ENCODE results near the gene TEAD1.

TEAD1 gene

DNA sequence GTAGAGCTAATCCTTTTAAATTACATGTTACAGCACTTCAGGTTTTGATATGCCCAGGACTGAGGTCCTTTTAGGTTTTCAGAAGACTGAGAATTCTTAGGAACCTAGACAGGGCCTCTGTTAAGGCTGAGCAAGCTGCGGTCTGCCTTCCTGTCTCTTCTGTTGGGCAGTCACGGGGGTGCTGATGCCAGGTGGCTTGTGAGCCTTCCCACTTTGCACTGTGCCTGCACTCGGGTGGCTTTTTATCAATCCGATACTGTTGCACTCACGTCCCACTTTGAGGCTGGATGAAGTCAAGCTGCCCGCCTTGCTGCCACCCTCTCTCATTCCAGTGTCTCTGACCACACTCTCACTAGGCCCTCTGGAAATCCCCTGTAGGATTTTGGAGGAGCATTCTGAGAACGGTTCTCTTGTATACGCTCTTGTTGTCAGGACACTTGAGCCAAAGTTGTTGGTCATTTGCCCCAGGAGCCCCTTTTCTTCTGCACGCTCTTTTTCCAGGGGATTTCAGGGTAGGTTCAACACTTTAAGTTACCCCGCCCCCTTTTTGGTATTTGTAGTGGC is 141.8 kb downstream of the TEAD1 start:
- peaks cover 18% of the 10 kb centered on the region for H3K27me3 Mint-ChIP-seq
- intact Hi-C loops (cut with micrococcal nuclease) = no loop called here
- no peaks in the 10 kb centered on the region for H3K9me3 Mint-ChIP-seq
- H3K27ac Mint-ChIP-seq = no peak overlapping the region
- no peaks in the 10 kb centered on the region for H3K36me3 Mint-ChIP-seq (ENCODE audit: low read depth)
- no peaks in the 10 kb centered on the region for H3K4me1 Mint-ChIP-seq (ENCODE audit: low read depth)
- H3K4me3 Mint-ChIP-seq = no peak overlapping the region

DNA sequence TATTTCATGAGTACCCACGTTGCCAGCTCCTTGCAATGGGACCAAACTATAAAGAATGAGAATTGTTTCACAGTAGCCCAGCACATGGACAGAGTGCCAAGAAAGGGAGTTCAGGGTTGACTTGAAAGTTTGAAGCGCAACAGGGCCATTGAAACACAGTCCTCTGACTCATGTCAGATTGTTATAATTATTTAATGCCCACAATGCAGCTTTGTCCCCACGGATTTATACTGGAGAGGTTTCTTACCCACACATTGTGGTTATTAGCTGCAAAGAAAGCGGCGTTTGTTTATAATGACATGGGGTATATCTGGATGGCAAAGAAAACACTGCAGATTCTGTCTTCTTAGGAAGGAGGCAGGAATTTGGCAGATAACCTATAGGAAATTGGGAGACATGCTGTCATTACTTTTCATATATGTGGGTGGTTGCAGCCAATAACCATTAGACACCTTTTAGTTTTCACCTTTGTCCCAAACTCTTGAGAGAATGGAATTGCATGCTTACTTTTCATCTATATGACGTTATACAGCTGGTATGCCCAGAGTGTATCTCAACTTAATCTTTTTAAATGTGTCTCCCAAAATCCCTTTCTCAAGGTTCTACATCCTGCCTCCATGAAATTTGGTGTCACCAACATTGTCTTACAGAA is 143.6 kb downstream of the TEAD1 start:
- Mint-ChIP-seq H3K27ac (no peak overlapping the region), H3K27me3 (peaks cover 16% of the 10 kb centered on the region), H3K4me1 (ENCODE audit: low read depth) (no peaks in the 10 kb centered on the region), H3K9me3 (no peaks in the 10 kb centered on the region), H3K36me3 (ENCODE audit: low read depth) (no peaks in the 10 kb centered on the region), H3K4me3 (no peak overlapping the region)
- intact Hi-C loops (cut with micrococcal nuclease) = no loop called here

GRCh38 chr11:12818333-12819015 is 144.3 kb downstream of the TEAD1 start:
- H3K4me3 Mint-ChIP-seq = no peak overlapping the region
- H3K36me3 Mint-ChIP-seq (ENCODE audit: low read depth) = no peaks in the 10 kb centered on the region
- intact Hi-C loops (cut with micrococcal nuclease) = no loop called here
- H3K4me1 Mint-ChIP-seq (ENCODE audit: low read depth) = no peaks in the 10 kb centered on the region
- H3K27ac Mint-ChIP-seq = no peak overlapping the region
- no peaks in the 10 kb centered on the region for H3K9me3 Mint-ChIP-seq
- peaks cover 16% of the 10 kb centered on the region for H3K27me3 Mint-ChIP-seq

- H3K27me3 Mint-ChIP-seq = peaks cover 14% of the 10 kb centered on the region
These were observed 148.3 kb downstream of the TEAD1 start for GRCh38 chr11:12822392-12823022.

DNA sequence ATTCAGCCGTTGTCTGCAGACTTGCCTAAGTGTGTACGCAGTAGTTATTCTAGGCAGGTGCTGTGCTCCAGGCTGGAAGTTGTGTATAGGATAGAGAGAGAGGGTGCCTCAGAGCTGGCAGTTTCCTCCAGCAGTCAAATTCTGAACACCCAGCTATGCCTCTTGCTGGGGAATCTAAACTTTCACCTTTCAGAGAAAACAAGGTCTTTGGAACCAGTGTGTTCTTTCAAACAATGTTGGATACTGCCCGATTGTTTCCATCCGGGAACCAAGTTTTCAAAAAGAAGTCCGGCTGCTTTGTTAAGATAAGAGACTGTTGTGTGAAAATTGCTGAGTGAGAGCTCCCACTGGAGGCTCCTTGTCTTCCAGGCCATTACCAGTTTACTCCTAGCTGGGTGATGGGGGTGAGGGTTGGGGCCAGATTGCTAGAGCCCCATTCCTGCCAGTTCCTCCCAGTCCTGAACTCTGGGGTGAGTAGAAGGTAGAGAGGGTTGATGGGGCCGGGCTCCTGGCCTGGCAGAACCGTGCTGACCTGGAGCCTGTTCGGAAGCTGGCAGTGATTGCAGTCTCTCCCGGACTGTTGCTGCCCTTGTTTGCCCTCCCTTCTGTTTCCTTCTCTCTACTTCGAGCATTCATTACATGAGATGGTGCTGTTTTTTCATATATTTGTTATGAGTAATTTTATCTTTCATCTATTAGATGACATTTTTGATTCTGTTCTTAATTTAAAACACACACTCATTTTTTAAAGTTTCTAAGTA is 150.2 kb downstream of the TEAD1 start:
- H3K4me1 Mint-ChIP-seq (ENCODE audit: low read depth) = no peaks in the 10 kb centered on the region
- intact Hi-C loops (cut with micrococcal nuclease) = no loop called here
- peaks cover 32% of the 10 kb centered on the region for H3K27me3 Mint-ChIP-seq
- H3K27ac Mint-ChIP-seq = no peak overlapping the region
- H3K4me3 Mint-ChIP-seq = no peak overlapping the region
- no peaks in the 10 kb centered on the region for H3K9me3 Mint-ChIP-seq
- H3K36me3 Mint-ChIP-seq (ENCODE audit: low read depth) = no peaks in the 10 kb centered on the region

More at GRCh38 chr11:12822392-12823022, 148.3 kb downstream of the TEAD1 start:
- no peaks in the 10 kb centered on the region for H3K4me1 Mint-ChIP-seq (ENCODE audit: low read depth)
- H3K4me3 Mint-ChIP-seq = no peak overlapping the region
- intact Hi-C loops (cut with micrococcal nuclease) = no loop called here
- H3K9me3 Mint-ChIP-seq = no peaks in the 10 kb centered on the region
- no peak overlapping the region for H3K27ac Mint-ChIP-seq
- H3K36me3 Mint-ChIP-seq (ENCODE audit: low read depth) = no peaks in the 10 kb centered on the region

DNA sequence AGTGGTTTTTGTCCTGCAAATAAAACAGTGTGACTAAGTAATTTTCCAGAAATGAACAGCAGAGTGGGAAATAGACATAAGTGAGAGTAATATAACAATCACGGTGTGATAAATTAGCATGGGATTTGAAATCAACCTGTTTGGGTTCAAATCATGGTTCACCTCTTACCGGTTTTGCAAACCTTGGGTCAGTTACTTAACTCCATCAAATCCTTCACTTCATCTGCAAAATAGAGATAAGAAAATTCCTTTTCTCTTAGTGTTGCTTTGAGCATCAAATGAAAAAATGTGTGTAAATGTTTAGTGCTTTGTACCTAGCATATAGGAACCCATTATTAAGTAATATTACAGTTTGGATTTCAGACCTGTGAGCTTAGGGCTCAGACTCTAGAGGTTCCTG is 152.2 kb downstream of the TEAD1 start:
- H3K4me3 Mint-ChIP-seq = no peak overlapping the region
- intact Hi-C loops (cut with micrococcal nuclease) = no loop called here
- no peak overlapping the region for H3K27ac Mint-ChIP-seq
- no peaks in the 10 kb centered on the region for H3K4me1 Mint-ChIP-seq (ENCODE audit: low read depth)
- H3K36me3 Mint-ChIP-seq (ENCODE audit: low read depth) = no peaks in the 10 kb centered on the region
- H3K9me3 Mint-ChIP-seq = no peaks in the 10 kb centered on the region
- H3K27me3 Mint-ChIP-seq = peaks cover 42% of the 10 kb centered on the region

DNA sequence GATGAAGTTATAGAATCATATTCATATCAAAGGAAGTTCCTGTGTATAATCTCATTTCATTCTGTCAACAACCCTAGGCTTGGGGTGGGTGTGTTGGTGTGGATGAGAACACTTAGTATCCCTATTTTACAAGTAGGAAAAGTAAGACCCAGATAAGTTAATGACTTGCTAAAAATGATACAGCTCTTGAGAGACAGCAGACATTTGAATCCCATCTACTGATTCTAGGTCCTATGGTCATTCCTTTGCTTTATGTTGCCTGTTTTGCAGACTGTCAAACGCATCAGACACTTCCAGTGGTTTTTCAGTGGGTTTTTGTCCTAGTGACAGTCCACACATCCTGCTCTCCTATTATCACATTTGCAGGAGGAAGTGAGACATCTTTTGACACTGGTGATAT is 153.1 kb downstream of the TEAD1 start:
- Mint-ChIP-seq H3K4me1 (ENCODE audit: low read depth) (no peaks in the 10 kb centered on the region), H3K27me3 (peaks cover 42% of the 10 kb centered on the region), H3K4me3 (no peak overlapping the region), H3K9me3 (no peaks in the 10 kb centered on the region), H3K36me3 (ENCODE audit: low read depth) (no peaks in the 10 kb centered on the region), H3K27ac (no peak overlapping the region)
- intact Hi-C loops (cut with micrococcal nuclease) = no loop called here

DNA sequence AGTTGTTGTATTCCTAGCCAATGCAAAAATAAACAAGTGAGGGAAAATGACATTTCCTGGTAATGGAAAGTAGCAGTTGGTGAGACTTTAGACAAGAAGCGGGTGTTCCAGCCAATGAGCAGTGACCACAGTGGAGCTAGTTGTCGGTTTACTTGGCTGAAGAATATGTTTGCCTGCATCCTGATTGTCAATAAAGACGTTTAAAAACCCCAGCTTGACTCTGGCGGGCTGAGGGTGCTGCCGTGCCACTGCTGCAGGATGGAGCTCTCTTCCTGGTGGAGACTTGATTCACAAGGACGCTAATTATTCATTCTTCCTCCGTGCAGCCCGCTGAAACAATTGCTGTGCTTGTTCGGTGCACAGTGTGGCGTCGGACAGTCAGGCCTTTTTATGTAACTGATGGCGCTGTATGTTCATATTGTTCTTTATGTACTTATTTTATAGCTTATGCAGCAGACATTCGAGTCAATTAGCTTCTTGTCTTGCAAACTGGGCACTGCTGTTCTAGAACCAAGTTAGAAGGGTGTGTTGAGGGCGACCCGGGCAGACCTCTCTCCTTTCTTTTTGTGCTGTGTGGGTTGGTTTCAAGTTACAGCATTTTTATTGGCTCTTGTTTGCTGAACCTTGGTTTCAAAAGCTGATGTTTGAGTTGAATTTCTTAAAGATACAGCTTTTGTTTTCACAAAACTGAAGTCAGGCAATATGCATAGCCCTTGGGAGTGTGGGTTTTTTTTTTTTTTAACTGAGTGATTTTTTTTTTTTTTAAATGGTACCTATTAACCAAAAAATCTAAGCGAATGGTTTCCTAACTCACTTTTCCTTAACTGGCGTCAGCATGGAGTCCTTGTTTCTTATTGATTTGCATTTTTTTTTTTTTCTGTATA is 153.9 kb downstream of the TEAD1 start:
- Mint-ChIP-seq H3K27ac (no peak overlapping the region), H3K4me3 (no peak overlapping the region), H3K4me1 (ENCODE audit: low read depth) (no peaks in the 10 kb centered on the region), H3K27me3 (peaks cover 42% of the 10 kb centered on the region), H3K36me3 (ENCODE audit: low read depth) (no peaks in the 10 kb centered on the region), H3K9me3 (no peaks in the 10 kb centered on the region)
- intact Hi-C loops (cut with micrococcal nuclease) = no loop called here

DNA sequence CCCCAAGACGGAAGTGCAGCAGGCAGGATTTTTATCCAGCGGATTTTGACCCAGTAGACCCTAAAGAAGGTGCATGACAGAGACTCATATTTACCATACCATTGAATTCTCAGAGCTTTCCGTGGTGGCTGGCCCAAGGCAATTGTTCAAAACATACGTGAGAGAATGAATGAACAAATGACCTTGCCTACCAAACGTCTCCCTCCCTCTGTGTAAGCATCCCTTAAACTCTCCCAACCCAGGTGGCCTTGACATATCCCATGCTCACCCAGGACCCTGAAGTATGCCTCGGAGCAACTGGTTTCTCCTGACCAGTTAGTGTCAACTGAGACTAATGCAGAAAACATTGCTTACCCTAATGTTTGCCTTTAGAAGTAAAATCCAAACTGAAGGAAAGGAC is 154.9 kb downstream of the TEAD1 start:
- H3K27ac Mint-ChIP-seq = no peak overlapping the region
- H3K4me1 Mint-ChIP-seq (ENCODE audit: low read depth) = no peaks in the 10 kb centered on the region
- no peak overlapping the region for H3K4me3 Mint-ChIP-seq
- H3K9me3 Mint-ChIP-seq = no peaks in the 10 kb centered on the region
- H3K27me3 Mint-ChIP-seq = peaks cover 39% of the 10 kb centered on the region
- intact Hi-C loops (cut with micrococcal nuclease) = no loop called here
- no peaks in the 10 kb centered on the region for H3K36me3 Mint-ChIP-seq (ENCODE audit: low read depth)

- Mint-ChIP-seq H3K4me3 (no peak overlapping the region), H3K4me1 (ENCODE audit: low read depth) (no peaks in the 10 kb centered on the region), H3K27me3 (peaks cover 35% of the 10 kb centered on the region), H3K36me3 (ENCODE audit: low read depth) (no peaks in the 10 kb centered on the region), H3K27ac (no peak overlapping the region), H3K9me3 (no peaks in the 10 kb centered on the region)
- intact Hi-C loops (cut with micrococcal nuclease) = no loop called here
These were observed 155.5 kb downstream of the TEAD1 start for GRCh38 chr11:12829540-12830314.

DNA sequence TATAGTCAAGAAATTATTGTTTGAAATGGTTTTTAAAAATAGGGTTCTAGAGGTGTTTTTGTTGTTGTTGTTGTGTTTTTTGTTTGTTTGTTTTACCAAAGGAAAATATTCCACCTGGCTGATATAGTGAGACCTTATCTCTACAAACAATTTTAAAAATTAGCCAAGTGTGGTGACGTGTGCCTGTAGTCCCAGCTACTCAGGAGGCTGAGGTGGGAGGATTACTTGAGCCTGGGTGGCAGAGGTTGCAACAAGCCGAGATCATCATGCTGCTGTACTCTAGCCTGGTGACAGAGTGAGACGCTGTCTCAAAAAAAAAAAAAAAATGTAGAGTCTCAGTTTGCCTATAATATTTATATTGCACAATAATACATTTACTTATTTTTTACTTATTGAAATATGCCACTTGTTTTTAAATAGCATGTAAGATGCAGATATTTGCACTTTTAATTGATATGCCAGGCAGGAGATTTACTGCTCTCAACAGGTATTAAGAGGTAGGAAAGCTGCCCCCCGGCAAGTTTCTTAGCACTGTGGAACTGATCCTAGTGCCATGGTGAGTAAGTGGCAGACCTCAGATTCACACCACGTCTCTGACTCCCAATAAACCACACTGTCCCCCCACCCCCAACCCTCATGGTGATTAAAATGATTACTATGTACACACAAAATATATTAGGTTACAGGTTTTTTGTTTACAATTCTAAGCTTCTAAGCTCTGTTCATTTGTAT is 157.4 kb downstream of the TEAD1 start:
- Mint-ChIP-seq H3K4me1 (ENCODE audit: low read depth) (no peaks in the 10 kb centered on the region), H3K27ac (no peak overlapping the region), H3K4me3 (no peak overlapping the region), H3K9me3 (no peaks in the 10 kb centered on the region), H3K27me3 (peaks cover 33% of the 10 kb centered on the region), H3K36me3 (ENCODE audit: low read depth) (no peaks in the 10 kb centered on the region)
- intact Hi-C loops (cut with micrococcal nuclease) = no loop called here

DNA sequence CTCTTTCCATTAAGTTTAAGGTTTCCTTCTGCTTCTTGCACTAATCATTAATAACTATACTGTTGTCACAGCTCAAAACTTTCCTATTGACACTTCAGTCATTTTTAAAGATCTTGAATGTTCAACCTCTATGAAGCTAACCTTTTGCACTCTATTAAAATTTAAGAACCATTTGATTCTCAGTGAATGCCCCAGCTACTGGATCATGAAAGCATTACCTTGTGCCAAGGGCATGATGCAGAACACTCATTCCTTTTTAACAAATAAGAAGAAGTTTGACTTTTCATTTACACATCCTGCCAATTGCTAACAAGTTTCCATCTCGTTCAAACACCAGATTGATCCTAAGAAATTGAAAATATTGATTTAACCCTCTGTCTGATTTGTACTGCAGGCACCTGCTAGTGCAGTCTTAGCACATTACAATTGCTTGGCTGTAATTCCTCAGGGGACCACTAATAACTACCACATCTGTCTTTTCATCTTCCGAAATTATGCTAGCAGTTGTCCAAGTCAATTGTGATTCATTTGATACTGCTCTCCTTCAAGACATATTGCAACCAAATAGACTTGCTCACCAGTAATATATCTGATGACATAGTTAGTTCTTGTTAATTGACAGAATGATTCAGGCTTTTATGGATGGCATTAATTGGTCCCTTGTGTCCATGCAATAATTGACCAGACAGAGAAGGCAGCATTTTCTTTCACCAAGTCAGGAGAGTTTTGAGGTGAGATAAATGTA is 158.4 kb downstream of the TEAD1 start:
- no peak overlapping the region for H3K27ac Mint-ChIP-seq
- H3K9me3 Mint-ChIP-seq = no peaks in the 10 kb centered on the region
- H3K36me3 Mint-ChIP-seq (ENCODE audit: low read depth) = no peaks in the 10 kb centered on the region
- intact Hi-C loops (cut with micrococcal nuclease) = no loop called here
- H3K4me3 Mint-ChIP-seq = no peak overlapping the region
- H3K27me3 Mint-ChIP-seq = peaks cover 27% of the 10 kb centered on the region
- H3K4me1 Mint-ChIP-seq (ENCODE audit: low read depth) = no peaks in the 10 kb centered on the region

Measured in dendritic cell treated with granulocyte-macrophage colony-stimulating factor and Interleukin-4, amounts not matched to agents 40 ng/mL and 50 ng/mL, for 4 days (primary cell).